Measurements from ENCODE around the gene FCRL2. TPM values are rescaled to one million over a fixed set of nuclear protein-coding genes. Genes with fewer than 3 reads are reported as not detected.

The FCRL2 gene
- total RNA-seq, 4 donors from 2014 or later: 0.51 to 0.67 (median 0.57) TPM

Other genes starting within 250 kb of the FCRL2 start
- gene FCRL5, start 224.6 kb downstream of the FCRL2 start, total RNA-seq: 1 to 10 TPM in 1 of 4 donors, under 1 TPM in 1, not detected in 2; 0.48 to 1.3 TPM
- not detected for gene FCRL4, start 179.0 kb downstream of the FCRL2 start, total RNA-seq
- gene FCRL3, start 76.4 kb downstream of the FCRL2 start, total RNA-seq: under 1 TPM in 1 of 4 donors, not detected in 3; 0.21 TPM
- gene FCRL1, start 43.0 kb upstream of the FCRL2 start, total RNA-seq: 1 to 10 TPM in 1 of 4 donors, under 1 TPM in 1, not detected in 2; 0.27 to 1.1 TPM
- gene CD5L, start 64.7 kb upstream of the FCRL2 start, total RNA-seq: not detected
- 100 to 1,000 TPM in 1 of 4 donors, 10 to 100 TPM in 3; 34.1 to 102 (median 57.4) TPM for gene KIRREL1, start 216.5 kb upstream of the FCRL2 start, total RNA-seq